HG03139 (cell line): ENCODE measurements around the gene MFN1.

Experiments used
- ATAC-seq: cut with Tn5 transposase; IDR thresholded peaks from one replicate; pipeline ENCODE4 v1.9.1; 2021; ENCODE audit not compliant: unreplicated experiment

MFN1 gene

GRCh38 chr3:179336345-179336929, 11.1 kb upstream of the MFN1 start:
- no peak for ATAC-seq

- ATAC-seq: peak; percentile 62
Measured at GRCh38 chr3:179348325-179349013, 960 bp downstream of the MFN1 start.

- no peak for ATAC-seq
Measured at GRCh38 chr3:179355996-179356395, 8.5 kb downstream of the MFN1 start.

- no peak for ATAC-seq
Measured at GRCh38 chr3:179363332-179363731, 15.8 kb downstream of the MFN1 start.

GRCh38 chr3:179369621-179370020, 22.1 kb downstream of the MFN1 start:
- no peak for ATAC-seq

GRCh38 chr3:179373938-179374337, 26.4 kb downstream of the MFN1 start:
- ATAC-seq: no peak

GRCh38 chr3:179375091-179375999, 27.8 kb downstream of the MFN1 start:
- no peak for ATAC-seq

- no peak for ATAC-seq
Measured at GRCh38 chr3:179376474-179376873, 29.0 kb downstream of the MFN1 start.

GRCh38 chr3:179391906-179392305, 44.4 kb downstream of the MFN1 start:
- ATAC-seq: no peak

- ATAC-seq: no peak
Measured at GRCh38 chr3:179398574-179399231, 51.2 kb downstream of the MFN1 start.

GRCh38 chr3:179401561-179401960, 54.1 kb downstream of the MFN1 start:
- ATAC-seq: no peak

GRCh38 chr3:179402963-179403362, 55.5 kb downstream of the MFN1 start:
- no peak for ATAC-seq

GRCh38 chr3:179404307-179404706, 56.8 kb downstream of the MFN1 start:
- no peak for ATAC-seq

GRCh38 chr3:179410331-179410730, 62.8 kb downstream of the MFN1 start:
- ATAC-seq: no peak

- ATAC-seq: no peak
Measured at GRCh38 chr3:179410999-179411398, 63.5 kb downstream of the MFN1 start.

GRCh38 chr3:179414804-179415203, 67.3 kb downstream of the MFN1 start:
- ATAC-seq: no peak

GRCh38 chr3:179415377-179415776, 67.9 kb downstream of the MFN1 start:
- ATAC-seq: no peak

- ATAC-seq: no peak
Measured at GRCh38 chr3:179416681-179417080, 69.2 kb downstream of the MFN1 start.

GRCh38 chr3:179418610-179419009, 71.1 kb downstream of the MFN1 start:
- ATAC-seq: no peak

GRCh38 chr3:179421500-179421899, 74.0 kb downstream of the MFN1 start:
- ATAC-seq: no peak

GRCh38 chr3:179425075-179425474, 77.6 kb downstream of the MFN1 start:
- no peak for ATAC-seq
